GM18502 (cell line): ENCODE measurements around the gene LST1.

Experiments used
- ATAC-seq: cut with Tn5 transposase; IDR thresholded peaks from one replicate; pipeline ENCODE4 v1.9.1; 2021; ENCODE audit warnings: mild to moderate bottlenecking; ENCODE audit not compliant: unreplicated experiment, poor library complexity

The LST1 gene

DNA sequence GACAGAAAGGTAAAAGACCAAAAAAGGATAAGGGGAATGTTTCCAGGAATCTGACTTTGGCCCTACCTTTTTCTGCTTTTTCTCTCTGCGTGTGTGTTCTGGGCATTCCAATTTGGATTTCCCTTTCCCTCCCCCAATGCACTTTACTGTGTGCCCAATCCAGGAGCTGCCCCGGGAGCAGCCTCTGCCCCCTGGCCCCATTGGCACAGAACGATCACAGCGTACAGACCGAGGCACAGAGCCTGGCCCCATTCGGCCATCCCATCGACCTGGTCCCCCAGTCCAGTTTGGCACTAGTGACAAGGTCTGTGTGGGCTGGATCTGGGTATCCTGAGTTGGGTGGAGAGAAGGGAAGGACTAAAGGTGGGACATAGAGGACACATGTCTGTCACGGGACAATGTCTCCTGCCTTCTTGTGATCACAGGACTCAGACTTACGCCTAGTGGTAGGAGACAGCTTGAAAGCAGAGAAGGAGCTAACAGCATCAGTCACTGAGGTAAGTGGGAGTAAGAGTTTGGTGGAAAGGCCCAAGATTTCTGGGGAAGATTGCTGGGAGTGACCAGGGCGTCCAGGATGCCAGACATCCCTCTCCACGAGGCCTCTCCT, 49.0 kb downstream of the LST1 start:
- ATAC-seq = no peak

DNA sequence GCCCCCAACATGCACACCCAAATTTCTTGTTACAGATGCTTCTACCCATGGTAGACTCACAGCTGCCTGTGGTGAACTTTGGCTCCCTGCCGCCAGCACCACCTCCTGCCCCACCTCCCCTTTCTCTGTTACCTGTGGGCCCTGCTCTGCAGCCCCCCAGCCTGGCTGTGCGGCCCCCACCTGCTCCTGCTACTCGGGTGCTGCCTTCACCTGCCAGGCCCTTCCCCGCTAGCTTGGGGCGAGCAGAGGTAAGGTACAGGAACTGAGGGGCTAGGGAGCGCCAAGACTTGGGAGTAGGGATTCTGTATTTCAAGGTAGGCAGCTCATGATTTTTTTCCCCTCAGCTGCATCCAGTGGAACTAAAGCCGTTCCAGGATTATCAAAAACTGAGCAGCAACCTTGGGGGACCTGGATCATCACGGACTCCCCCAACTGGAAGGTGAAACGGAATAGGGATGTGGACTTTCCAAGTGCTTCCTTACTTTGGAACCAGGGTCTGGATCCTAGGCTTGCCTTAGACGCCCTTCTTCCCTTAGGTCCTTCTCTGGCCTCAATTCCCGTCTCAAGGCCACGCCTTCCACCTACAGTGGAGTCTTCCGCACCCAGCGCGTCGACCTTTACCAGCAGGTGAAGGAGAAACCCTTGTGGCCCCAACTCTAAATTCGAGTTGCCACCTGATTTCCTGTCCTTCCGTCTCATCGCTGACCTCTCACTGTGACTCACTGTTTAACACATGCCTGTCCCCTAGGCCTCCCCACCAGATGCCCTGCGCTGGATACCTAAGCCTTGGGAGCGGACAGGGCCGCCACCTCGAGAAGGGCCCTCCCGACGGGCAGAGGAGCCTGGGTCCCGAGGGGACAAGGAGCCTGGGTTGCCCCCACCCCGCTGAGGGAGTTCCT, 50.9 kb downstream of the LST1 start:
- ATAC-seq = no peak
